ENCODE measurements around the gene KCND2. TPM values are rescaled to one million over a fixed set of nuclear protein-coding genes. Genes with fewer than 3 reads are reported as not detected.

The KCND2 gene
- 0.09 TPM in 1 of 2 replicates, not detected in the other for total RNA-seq

DNA sequence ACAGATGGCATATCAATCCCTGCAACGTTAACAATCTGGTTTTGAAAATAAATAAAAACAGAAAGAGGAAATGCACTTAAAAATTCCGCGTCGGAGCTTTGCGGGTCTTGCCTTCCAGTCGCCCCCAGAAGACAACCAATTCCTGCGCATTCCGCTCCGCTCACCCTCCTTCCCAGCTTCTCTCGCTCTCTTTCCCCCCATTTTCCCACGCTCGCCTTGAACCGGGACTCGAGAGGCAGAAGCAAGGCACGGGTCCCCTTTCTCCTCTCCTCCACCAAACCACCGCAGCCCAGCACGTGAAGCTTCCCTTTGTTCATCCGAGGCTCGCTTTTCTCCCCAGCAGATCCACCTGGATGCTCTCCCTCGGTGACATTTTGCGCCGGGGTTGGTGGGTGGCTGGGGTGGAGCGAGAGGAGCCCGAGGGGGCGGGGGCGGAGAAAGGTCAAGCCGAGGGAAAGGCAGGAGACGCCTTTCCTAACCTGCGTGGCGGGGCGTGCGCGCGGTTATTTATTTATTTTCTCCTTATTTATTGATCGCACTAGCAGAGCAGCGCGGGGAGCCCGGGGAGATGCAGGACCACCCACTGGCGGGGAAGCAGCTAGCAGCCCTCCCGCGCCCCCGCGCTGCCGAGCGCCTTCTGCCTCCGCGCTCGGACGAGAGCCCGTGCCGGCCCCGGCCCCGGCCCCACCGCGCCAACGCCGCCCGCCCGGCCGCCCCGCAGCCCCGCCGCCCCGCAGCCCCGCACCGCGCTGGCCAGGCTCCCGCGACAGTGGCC, at the start of gene KCND2:
TSS of gene KCND2 (plus strand) at position 475 of the 775 bp plus-strand sequence.

Measured in endothelial cell of coronary artery (primary cell).